SK-MEL-5 (cell line): ENCODE measurements around the gene IL15. TPM values are rescaled to one million over a fixed set of nuclear protein-coding genes. Genes with fewer than 3 reads are reported as not detected.
"Not testable (repeated sequence)": the region's sequence is repeated elsewhere in the genome, so short reads cannot be mapped to it uniquely, and the experiment has no call there.

Experiments
- DNase-seq: peaks from one replicate; pipeline ENCODE4 v3.0.0-alpha.2; 2016; ENCODE audit warnings: low read depth, low spot score
- in situ Hi-C: cut with HindIII; loops from 2 replicates; pipeline ENCODE4 v1.10.0; 2016; ENCODE audit warnings: low sequenced_read_pairs, high pct_unique_total_duplicates, low pct_unique_long_range_greater_than_20kb
- total RNA-seq: library from RNA; depleted of rRNA; stranded (reverse); fragments of >200 nt; shearing (Covaris generic); gene quantifications from 2 replicates; pipeline ENCODE4 v1.2.3, GENCODE V29; 2014

Gene IL15
- total RNA-seq, 1 experiment from 2014 or later = 0.13 TPM

DNA sequence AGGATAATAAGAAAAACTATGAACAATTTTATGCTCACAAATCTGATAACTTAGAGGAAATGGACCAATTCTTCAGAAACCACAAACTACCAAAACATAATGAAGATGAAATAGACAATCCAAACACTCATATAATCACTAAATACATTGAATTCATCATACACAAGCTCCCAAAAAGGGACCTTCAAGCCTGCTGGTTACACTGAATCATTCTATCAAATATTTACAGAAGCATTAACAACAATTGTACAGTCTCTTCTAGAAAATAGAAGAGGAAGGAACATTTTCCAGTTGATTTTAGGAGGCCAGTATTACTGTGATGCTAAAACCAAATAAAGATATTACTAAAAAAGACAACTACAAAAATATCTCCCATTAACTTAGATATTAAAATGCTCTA, 88.3 kb downstream of the IL15 start:
- DNase-seq = no peak
- in situ Hi-C loops = no loop called here

DNA sequence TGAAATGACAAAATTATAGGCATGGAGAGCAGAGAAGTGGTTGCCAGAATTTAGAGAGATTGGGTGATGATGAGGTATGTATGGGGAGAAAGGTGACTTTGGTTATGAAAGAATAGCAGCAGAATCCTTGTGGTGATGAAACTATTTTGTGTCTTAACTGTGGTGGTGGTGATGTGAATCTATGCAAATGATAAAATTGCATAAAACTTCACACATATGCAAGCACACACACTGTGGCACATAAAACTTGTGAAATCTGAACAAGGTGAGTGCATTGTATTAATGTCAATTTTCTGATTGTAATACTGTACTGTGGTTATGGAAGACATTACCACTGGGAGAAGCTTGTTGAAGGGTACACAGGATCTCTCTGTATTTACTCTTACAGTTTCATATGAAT, 91.0 kb downstream of the IL15 start:
- DNase-seq = no peak
- in situ Hi-C loops = no loop called here

DNA sequence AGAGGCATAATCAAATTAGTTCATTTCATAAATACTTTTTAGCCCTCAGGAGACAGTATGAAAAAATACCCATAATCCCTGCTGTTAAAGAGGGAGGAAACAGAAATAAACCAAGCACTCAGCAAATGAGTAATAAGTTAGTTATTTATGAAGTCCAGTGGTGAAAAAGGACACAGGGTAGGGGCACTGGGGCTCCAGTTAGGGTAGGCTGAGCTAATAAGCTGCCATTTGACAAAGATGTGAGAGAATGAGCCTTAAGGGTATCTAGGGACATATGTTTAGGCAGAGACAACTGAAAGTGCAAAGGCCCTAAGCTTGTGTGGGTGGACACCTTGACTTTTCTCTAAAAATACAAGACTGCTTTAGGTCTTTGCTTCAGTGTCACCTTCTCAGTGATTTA, 94.4 kb downstream of the IL15 start:
- in situ Hi-C loops = no loop called here
- no peak for DNase-seq

DNA sequence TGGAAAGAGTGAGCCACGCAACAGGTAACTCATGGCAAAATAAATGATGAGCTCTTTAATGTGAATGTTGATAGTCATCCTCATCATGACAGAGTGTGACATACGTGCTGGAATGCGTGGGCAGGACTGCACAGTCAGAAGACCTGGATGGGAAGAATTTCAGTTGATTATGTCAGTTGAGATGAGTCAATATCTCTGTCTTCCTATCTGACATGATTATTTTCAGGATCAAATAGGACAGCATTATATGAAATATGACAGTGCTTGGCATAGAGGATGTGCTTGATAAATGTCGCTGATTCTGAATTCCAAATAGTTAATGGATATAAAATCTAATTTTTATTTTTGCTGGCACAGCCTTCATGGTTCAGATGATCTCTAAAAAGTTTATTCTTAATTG, 95.1 kb downstream of the IL15 start:
- in situ Hi-C loops = no loop called here
- DNase-seq = no peak

DNA sequence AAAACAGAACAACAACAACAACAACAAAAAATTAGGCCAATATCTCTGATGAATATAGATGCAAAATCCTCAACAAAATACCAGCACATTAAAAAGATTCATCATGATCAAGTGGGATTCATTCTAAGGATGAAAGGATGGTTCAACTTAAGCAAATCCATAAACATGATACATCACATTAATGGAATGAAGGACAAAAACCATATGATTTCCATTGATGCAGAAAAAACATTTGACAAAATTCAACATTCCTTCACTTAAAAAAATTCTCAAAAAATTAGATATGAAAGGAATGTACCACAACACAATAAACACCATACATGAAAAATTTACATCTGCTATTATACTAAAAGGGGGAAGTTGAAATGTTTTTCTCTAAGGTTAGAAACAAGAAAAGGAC, 103.3 kb downstream of the IL15 start:
- in situ Hi-C loops = no loop called here
- no peak for DNase-seq

DNA sequence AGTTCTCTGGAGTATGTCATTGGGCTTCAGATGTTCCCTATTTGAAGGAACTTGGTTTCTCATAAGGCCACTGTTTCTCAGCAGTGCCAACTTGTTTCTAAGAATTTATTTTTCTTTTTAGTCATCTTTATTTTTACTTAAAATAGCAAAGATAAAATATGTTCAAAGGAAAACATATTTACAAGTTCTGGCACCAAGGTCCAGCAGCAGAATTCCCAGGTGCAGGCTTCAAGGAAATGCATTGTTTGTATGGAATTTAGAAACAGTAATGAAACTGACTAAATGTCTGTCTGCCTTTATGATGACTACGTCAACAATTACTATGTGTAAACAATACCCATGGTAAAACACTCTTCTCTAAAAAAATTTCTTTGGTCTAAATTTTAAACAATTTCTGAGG, 109.6 kb downstream of the IL15 start:
- in situ Hi-C loops = no loop called here
- DNase-seq = no peak

DNA sequence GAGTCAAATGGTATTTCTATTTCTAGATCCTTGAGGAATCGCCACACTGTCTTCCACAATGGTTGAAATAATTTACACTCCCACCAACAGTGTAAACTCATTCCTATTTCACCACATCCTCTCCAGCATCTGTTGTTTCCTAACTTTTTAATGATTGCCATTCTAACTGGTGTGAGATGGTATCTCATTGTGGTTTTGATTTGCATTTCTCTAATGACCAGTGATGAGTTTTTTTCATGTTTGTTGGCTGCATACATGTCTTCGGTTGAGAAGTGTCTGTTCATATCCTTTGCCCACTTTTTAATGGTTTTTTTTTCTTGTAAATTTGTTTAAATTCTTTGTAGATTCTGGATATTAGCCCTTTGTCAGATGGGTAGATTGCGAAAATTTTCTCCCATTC, 115.4 kb downstream of the IL15 start:
- in situ Hi-C loops, DNase-seq: not testable (repeated sequence)

DNA sequence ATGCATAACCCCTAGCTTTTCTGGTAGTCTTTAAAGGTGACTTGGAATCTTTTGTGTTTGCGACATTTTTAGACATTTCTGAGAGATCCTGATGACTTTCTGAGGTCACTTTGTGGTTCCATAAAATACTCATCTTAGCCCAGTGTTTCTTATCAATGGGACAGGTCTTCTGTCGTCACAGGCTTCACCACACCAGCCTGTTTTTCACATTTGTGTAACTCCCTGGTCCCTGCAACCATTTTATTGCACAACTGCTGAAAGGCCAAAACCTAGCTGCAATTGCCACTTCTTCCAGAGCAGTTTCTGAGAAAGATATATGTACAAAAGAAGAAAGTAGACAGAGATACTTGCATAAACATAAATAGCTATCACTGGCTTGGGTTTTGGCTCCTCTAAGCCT, 120.9 kb downstream of the IL15 start:
- in situ Hi-C loops = no loop called here

DNA sequence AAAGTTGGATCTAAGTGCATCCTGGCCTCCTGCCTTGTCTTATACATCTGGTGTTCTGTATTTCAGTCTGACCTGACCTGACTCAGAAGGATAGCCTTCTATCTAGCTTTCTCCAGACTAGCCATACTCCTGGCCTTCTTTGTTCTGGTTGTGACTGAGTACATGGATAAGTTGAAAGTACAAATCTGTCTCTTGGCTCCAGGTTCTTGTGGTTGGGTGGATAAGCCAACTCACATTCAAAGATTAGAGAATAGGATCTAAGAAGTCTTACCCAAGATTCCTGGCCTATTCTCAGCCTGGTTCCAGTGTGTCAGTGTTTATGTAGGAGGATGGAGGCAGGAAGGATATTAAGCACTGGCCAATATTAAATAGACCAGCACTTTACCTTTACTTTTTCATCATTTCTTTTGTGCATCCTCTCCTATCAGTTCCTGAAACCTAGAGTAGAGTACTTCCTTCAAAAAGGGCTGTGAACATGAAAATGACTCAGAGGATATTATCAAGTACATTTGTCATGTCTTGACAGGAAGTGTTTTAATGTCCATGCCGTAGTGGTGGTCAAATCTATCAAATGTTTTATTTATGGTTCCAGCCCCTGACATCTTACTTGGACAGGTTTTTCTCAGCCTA, 123.5 kb downstream of the IL15 start:
- in situ Hi-C loops = no loop called here
- no peak for DNase-seq

More for the DNA sequence above, 120.9 kb downstream of the IL15 start:
- no peak for DNase-seq

DNA sequence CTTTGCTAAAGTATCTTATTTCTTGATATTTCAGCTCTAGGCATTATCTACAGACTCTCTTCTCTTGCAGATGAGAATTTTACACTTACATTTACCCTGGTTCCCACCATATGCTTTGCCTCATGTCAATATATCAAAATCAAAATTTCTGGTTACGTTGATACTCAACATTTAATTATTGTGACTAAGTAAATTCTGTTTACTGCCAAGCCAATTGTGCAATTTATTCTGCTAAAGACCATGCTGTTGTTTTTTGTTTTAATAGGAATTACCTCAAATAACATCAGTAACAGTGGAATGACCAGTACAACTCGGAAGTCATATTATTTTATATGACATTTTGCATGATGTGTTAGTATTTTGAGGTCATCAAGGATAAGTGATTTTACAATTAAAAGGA, 125.5 kb downstream of the IL15 start:
- in situ Hi-C loops = no loop called here
- DNase-seq = no peak

DNA sequence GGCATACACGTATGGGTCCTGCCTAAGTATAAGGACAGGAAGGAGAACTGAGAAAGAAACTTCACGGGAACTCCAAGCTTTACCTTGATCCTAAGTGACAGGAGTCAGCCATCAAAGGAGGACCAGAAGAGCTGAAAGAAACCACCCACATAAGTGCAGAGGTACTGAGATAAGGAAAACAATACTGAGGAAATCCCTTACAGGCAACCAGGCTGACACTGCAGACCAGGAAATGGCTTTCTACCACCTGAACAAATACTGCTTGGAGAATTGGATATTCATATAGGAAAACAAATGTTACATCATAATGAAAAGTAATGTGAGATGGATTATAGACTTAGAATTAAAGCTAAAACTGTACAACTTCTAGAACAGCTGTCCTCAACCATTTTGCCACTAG, 127.0 kb downstream of the IL15 start:
- DNase-seq = no peak

DNA sequence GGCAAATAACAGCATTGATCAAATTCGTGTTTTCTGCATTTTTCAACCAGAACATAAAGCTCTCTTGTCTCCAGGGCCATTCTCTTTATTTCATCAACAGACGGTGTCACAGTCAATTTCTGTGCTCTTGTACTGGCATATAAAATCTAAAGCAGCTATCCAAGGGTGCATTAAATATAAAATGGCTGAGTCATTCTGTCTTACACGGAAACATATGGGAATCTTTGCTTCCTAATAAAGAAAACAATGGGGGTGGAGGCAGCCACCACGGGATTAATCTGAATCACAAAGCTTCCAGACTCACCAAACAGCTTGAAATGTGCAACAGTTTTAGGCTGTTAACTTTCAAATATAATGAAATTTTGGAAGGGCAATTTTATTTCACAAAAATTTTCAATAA, 132.6 kb downstream of the IL15 start:
- in situ Hi-C loops = no loop called here

More for the DNA sequence above, 127.0 kb downstream of the IL15 start:
- in situ Hi-C loops = no loop called here

DNA sequence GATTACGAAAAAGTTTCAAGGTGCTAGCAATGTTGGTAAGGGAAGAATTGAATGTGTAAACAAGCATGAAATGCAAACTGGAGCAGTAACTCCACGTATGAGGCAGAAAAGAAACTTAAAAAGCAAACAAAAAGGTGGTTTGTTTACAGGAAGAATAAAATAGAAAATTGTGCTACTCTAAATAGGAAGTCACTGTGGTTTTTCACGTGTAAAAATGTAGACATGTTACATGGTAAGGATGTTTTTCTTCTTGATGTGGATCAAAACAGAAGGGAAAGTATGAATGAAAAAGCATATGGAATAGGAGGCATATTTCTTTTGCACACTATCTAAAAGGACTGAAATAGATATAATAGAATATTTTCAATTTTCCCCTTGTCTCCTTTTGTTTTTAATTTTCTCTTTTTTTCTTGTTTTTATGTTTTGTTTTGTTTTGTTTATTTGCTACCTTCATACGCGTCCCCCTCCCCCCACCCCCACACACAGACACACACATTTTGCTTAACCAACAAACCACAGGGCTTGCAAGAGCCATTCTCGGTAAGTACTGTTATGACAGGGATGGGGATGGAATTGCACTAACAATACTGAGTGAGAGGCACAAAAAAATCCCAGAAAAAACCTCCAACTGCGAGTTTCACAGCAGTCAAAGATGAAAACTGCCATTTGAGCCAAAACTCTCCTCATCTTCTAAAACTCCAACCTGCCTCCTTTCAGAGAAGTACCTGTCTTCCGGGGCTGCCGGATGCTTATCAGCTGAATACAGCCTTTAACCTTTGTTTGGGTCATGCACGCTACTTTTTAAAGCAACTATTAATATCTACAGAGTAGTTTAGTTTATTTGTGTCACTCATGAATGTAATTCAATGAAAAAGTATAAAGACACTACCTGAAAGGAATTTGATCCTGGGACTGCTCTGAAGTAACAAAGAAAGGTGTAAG, 135.8 kb downstream of the IL15 start:
- DNase-seq = no peak
- in situ Hi-C loops = no loop called here

More for the DNA sequence above, 132.6 kb downstream of the IL15 start:
- DNase-seq = no peak

DNA sequence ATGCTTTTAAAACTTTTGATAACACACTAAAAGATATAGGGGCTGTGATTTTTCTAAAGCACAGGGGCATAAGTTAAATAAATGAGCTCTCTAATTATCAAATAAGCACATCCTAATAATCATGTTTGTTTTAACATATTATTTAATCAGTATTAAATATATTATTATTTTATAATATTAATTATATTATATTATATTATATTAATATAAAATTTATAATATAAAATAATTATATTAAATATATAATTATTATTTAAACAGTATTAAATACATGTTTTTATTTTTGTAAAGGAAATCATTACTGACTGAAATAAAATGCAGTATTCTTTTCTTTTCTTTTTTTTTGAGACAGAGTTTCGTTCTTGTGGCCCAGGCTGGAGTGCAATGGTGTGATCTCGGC, 136.5 kb downstream of the IL15 start:
- DNase-seq = no peak
- in situ Hi-C loops = no loop called here

DNA sequence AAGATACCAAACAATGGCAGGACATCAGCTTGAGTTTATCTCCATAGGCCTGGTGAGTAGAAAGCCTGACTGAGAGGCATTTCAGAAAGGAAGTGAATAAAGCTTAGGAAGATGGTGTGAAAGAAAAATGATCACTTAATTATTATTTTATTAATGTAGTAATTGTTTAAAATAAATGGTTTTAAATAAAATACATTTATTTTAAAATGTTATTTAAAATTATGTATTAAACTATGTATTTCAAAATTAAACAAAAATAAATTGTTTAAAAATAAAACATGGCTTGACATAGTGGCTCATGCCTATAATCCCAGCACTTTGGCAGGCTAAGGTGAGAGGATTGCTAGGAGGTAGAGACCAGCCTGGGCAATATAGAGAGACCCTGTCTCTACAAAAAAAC, 145.8 kb downstream of the IL15 start:
- in situ Hi-C loops = no loop called here
- DNase-seq = no peak
